GM12878 (cell line): ENCODE results near the gene KRT80. TPM values are rescaled to one million over a fixed set of nuclear protein-coding genes. Genes with fewer than 3 reads are reported as not detected.

ENCODE experiments used
- ATAC-seq: fragments of 200-7000 bp; cut with Tn5 transposase; 3 replicates; pipeline ENCODE4 v1.9.1; 2020; ENCODE audit warnings: mild to moderate bottlenecking, moderate library complexity
- BruUV-seq: library from RNA; stranded (reverse); fragments of 400-500 nt; replicated peaks from 2 replicates; lab custom pipeline; 2021; lab: Mats Ljungman, UMichigan
- CTCF ChIA-PET: fragments of 300-600 bp; sonication (Branson Sonifier 250); formaldehyde crosslinking; extraction: SDS; loops from one replicate; lab custom pipeline; 2021; ENCODE audit warnings: inconsistent platforms; lab: Yijun Ruan, JAX
- POLR2A ChIA-PET: fragments of 350-600 bp; formaldehyde crosslinking; extraction: SDS; loops from one replicate; lab custom pipeline; 2021; ENCODE audit warnings: inconsistent platforms; lab: Charles Lee
- RAD21 ChIA-PET: fragments of 300-600 bp; sonication (Branson Sonifier 250); formaldehyde crosslinking; loops from one replicate; lab custom pipeline; 2023; ENCODE audit warnings: antibody characterized with exemption; ENCODE audit not compliant: unreplicated experiment; lab: Charles Lee
- SMC1A ChIA-PET: fragments of 300-600 bp; sonication (Branson Sonifier 250); formaldehyde crosslinking; loops from one replicate; lab custom pipeline; 2023; ENCODE audit not compliant: unreplicated experiment, uncharacterized antibody; lab: Charles Lee
- DNase-seq: peaks from one replicate; pipeline ENCODE4 v3.0.0-alpha.2; 2011; ENCODE audit warnings: low read depth, low spot score
- FAIRE-seq: peaks from 3 replicates; lab custom pipeline; 2011; peaks lifted over from hg19 to GRCh38; lab: Jason Lieb, UNC
- H2AFZ ChIP-seq: 2 replicates; pipeline ENCODE4 v1.6.0; 2011; ENCODE audit warnings: low read depth, low read length, control low read depth; ENCODE audit not compliant: control insufficient read depth
- H3K27ac ChIP-seq: 2 replicates; pipeline ENCODE4 v1.5.1; 2011; ENCODE audit warnings: control low read depth; ENCODE audit not compliant: control insufficient read depth, insufficient read depth
- H3K27me3 ChIP-seq, 2 experiments: replicated peaks in 1 of 2; 2 replicates each; pipeline versions ENCODE4 v1.6.0 to v1.6.1; 2011; ENCODE audit warnings: low read length in 1 of 2; ENCODE audit not compliant: control insufficient read depth in 2 of 2, insufficient read depth in 2 of 2
- H3K36me3 ChIP-seq, 2 experiments: 2 replicates each; pipeline ENCODE4 v1.5.1; 2011; ENCODE audit warnings: low read length in 1 of 2; ENCODE audit not compliant: control insufficient read depth in 2 of 2, insufficient read depth in 2 of 2
- H3K4me1 ChIP-seq: 2 replicates; pipeline ENCODE4 v1.6.1; 2011; ENCODE audit warnings: mild to moderate bottlenecking, low read length, moderate library complexity, mixed read lengths; ENCODE audit not compliant: control insufficient read depth, insufficient read depth
- H3K4me2 ChIP-seq: 2 replicates; pipeline ENCODE4 v1.6.0; 2011; ENCODE audit warnings: control low read depth; ENCODE audit not compliant: control insufficient read depth, insufficient read depth
- H3K4me3 ChIP-seq: fragments of 200-600 bp; sonication (generic); 2 replicates; pipeline ENCODE4 v1.5.1; 2016
- H3K79me2 ChIP-seq: 2 replicates; pipeline ENCODE4 v1.6.0; 2011; ENCODE audit warnings: low read length; ENCODE audit not compliant: control insufficient read depth, insufficient read depth
- H3K9ac ChIP-seq: 2 replicates; pipeline ENCODE4 v1.8.0; 2011; ENCODE audit warnings: low read length, control low read depth, mixed read lengths; ENCODE audit not compliant: control insufficient read depth, insufficient read depth
- H3K9me3 ChIP-seq: replicated peaks from 3 replicates; pipeline ENCODE4 v1.5.1; 2011; ENCODE audit warnings: mild to moderate bottlenecking, low read length; ENCODE audit not compliant: control insufficient read depth, insufficient read depth
- H4K20me1 ChIP-seq: 2 replicates; pipeline ENCODE4 v1.6.0; 2011; ENCODE audit not compliant: control insufficient read depth, insufficient read depth
- EGR1 ChIP-seq, 2 experiments: IDR thresholded peaks; 1 replicate in 1 of 2; 2 replicates in 1 of 2; pipeline ENCODE4 v1.6.1; 2011 to 2012; ENCODE audit warnings: low read depth in 2 of 2, low read length in 2 of 2, borderline replicate concordance in 1 of 2, mild to moderate bottlenecking in 1 of 2, moderate library complexity in 1 of 2
- ESRRA ChIP-seq: IDR thresholded peaks from 2 replicates; pipeline ENCODE4 v1.6.1; 2012; ENCODE audit warnings: mild to moderate bottlenecking, low read length, improper control_type of control experiment
- HCFC1 ChIP-seq: fragments of 150-350 bp; IDR thresholded peaks from 2 replicates; pipeline ENCODE4 v1.6.1; 2014; ENCODE audit warnings: low read length
- JUND ChIP-seq: IDR thresholded peaks from 2 replicates; pipeline ENCODE4 v1.6.1; 2012; ENCODE audit warnings: low read depth, mild to moderate bottlenecking, low read length, improper control_type of control experiment, moderate library complexity
- NFYB ChIP-seq: IDR thresholded peaks from 2 replicates; pipeline ENCODE4 v1.6.1; 2011; ENCODE audit warnings: low read depth, mild to moderate bottlenecking, low read length, improper control_type of control experiment, moderate library complexity; ENCODE audit not compliant: insufficient read depth
- PAX8 ChIP-seq: fragments of 450-650 bp; IDR thresholded peaks from 2 replicates; pipeline ENCODE4 v1.6.1; 2017; ENCODE audit warnings: mild to moderate bottlenecking, moderate library complexity
- POLR2AphosphoS2 ChIP-seq: IDR thresholded peaks from 2 replicates; pipeline ENCODE4 v1.6.1; 2011; ENCODE audit warnings: low read depth, mild to moderate bottlenecking, low read length, improper control_type of control experiment, moderate library complexity
- RCOR1 ChIP-seq: conservative IDR thresholded peaks from 2 replicates; pipeline ENCODE4 v1.6.1; 2012; ENCODE audit warnings: low read depth, low read length, improper control_type of control experiment
- SMARCA5 ChIP-seq: fragments of 450-650 bp; IDR thresholded peaks from 2 replicates; pipeline ENCODE4 v1.6.1; 2017; ENCODE audit warnings: mild to moderate bottlenecking
- ZBTB4 ChIP-seq: fragments of 450-650 bp; formaldehyde crosslinking; IDR thresholded peaks from 2 replicates; pipeline ENCODE4 v1.4.0; 2022; ENCODE audit warnings: mild to moderate bottlenecking, moderate library complexity
- ZSCAN29 ChIP-seq: fragments of 450-650 bp; IDR thresholded peaks from 2 replicates; pipeline ENCODE4 v1.6.1; 2017; ENCODE audit warnings: mild to moderate bottlenecking, moderate library complexity
- WGBS: methylation state at CpG from one replicate; pipeline ENCODE4 v1.1.6; 2016; ENCODE audit warnings: low lambda C conversion rate; ENCODE audit not compliant: insufficient replicate concordance, insufficient coverage; ENCODE audit errors: missing lambda C conversion rate; 5-methylcytosine and 5-hydroxymethylcytosine counted together
- in situ Hi-C: fragments of 300-500 bp; cut with MboI; formaldehyde crosslinking; loops from 9 replicates; pipeline ENCODE4 v1.14.3; 2018; ENCODE audit warnings: mixed read lengths
- intact Hi-C: fragments of 100-400 bp; cut with micrococcal nuclease; formaldehyde crosslinking; loops from one replicate; pipeline ENCODE4 v1.14.2; 2022; ENCODE audit not compliant: unreplicated experiment
- polyA plus RNA-seq, 11 experiments: library from polyadenylated mRNA; depleted of rRNA in 4 of 11; unstranded in 6 of 11; stranded (reverse) in 5 of 11; fragments of >200 nt; fragmentation: Nextera tagmentation in 4 of 11; fragmentation: Illumina TruSeq in 1 of 11; extraction: Ambion mirVana in 4 of 11; extraction: Trizol in 1 of 11; gene quantifications; 1 replicate in 1 of 11; 2 replicates in 10 of 11; pipeline versions ENCODE4 v1.2.1 to v1.2.3, GENCODE V29; 2011 to 2016; ENCODE audit warnings: inconsistent platforms in 2 of 11, missing spikeins in 2 of 11, low read depth in 1 of 11
- total RNA-seq, 4 experiments: library from RNA; depleted of rRNA in 3 of 4; stranded (reverse); fragments of >200 nt in 3 of 4; fragmentation: Illumina TruSeq in 1 of 4; extraction: Trizol in 1 of 4; gene quantifications; 2 replicates each; pipeline versions ENCODE4 v1.2.1 to v1.2.3, GENCODE V29; 2013 to 2021

The KRT80 gene
- total and polyA plus RNA-seq, 10 of the 15 experiments (the other 5 are each of a cell fraction or from before 2014, with no cell fraction given), result 0.01 TPM; not detected in 9

- TF ChIP-seq SMARCA5 (no peak), NFYB (no peak), JUND (no peak), PAX8 (no peak), POLR2AphosphoS2 (no peak), ESRRA (no peak), RCOR1 (no peak), ZSCAN29 (no peak), EGR1 (IDR thresholded peaks at IDR 0.05; ENCODE audit: borderline replicate concordance in 1 of 2, low read depth in 2 of 2, low read length in 2 of 2) (no peak), ZBTB4 (CRISPR knock-in tag) (no peak), HCFC1 (no peak)
- POLR2A ChIA-PET, result no interaction called here
- H3K4me2 ChIP-seq, result no peak overlapping the region
- SMC1A ChIA-PET, result interaction anchor here (1.0 kb wide), 1 partner anchor 71 kb away, joined by 4 read pairs; no protein-coding TSS in a partner anchor
- no peak for FAIRE-seq
- H4K20me1 ChIP-seq, result no peaks in the 10 kb centered on the region
- CTCF ChIA-PET, result interaction anchor here (1.0 to 1.7 kb wide), 2 partner anchors 14 kb away, joined by 4 to 6 read pairs; no protein-coding TSS in a partner anchor
- H3K27ac ChIP-seq, result no peak overlapping the region
- H3K79me2 ChIP-seq, result no peaks in the 10 kb centered on the region
- DNase-seq, result no peak
- WGBS, result 21% methylated on average over 10 of the region's 10 CpGs
- RAD21 ChIA-PET, result no interaction called here
- H3K9me3 ChIP-seq, result no peaks in the 10 kb centered on the region
- H3K4me1 ChIP-seq, result no peaks in the 10 kb centered on the region
- peaks cover 2 to 4% of the 10 kb centered on the region in 2 experiments; a peak in 1 of 4 replicates for H3K27me3 ChIP-seq
- H3K4me3 ChIP-seq, result no peak overlapping the region
- ATAC-seq, result no peak
- in situ Hi-C loops, result no loop called here
- no peak overlapping the region for H2AFZ ChIP-seq
- no peak overlapping the region for H3K9ac ChIP-seq
- BruUV-seq, result no TSS peak
- H3K36me3 ChIP-seq, result no peaks in the 10 kb centered on the region
- intact Hi-C loops, result no loop called here
Observed at GRCh38 chr12:52207895-52208294, 16.1 kb upstream of the KRT80 start.
